ENCODE measurements around the gene NUP188. TPM values are rescaled to one million over a fixed set of nuclear protein-coding genes. Genes with fewer than 3 reads are reported as not detected.

Gene NUP188
- total and polyA plus RNA-seq, 2 of the 13 experiments (the other 11 are each of a cell fraction or from before 2014, with no cell fraction given): 28.0 to 38.5 TPM

DNA sequence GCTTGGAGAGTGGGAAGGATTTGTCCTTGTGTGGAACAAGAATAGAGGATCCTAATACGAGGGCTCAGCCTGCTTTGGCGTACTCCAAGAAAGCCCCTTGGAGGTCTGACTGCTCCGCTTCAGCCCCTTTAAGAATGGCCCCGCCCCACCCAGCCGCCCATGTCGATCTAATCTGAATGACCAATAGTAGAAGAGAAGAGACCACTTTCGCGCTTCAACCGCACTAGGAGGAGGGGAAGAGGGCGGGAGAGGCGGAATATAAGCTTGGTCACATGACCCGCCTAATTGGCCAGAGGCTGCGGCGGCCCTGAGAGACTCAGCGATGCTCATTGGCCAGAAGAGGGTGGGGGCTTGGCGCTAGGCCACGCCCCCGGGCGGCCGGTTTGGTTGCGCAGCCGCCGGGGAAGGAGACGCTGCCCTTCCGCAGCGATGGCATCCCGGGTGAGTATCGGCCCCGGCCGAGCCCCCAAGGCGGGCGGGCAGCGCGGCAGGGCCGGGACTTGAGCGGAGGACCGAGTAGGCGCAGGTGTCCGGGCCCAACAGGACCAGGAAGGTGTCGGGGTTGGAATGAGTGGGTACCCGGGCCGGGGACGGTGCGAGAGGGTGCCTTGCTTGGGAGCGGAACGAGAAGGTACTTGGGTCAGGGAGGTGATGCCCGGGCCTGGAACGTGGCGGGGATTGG lies 88.9 kb downstream of the NUP188 start, which contains the start of gene MIGA2 (continued):
- TF ChIP-seq, protein P1, sequence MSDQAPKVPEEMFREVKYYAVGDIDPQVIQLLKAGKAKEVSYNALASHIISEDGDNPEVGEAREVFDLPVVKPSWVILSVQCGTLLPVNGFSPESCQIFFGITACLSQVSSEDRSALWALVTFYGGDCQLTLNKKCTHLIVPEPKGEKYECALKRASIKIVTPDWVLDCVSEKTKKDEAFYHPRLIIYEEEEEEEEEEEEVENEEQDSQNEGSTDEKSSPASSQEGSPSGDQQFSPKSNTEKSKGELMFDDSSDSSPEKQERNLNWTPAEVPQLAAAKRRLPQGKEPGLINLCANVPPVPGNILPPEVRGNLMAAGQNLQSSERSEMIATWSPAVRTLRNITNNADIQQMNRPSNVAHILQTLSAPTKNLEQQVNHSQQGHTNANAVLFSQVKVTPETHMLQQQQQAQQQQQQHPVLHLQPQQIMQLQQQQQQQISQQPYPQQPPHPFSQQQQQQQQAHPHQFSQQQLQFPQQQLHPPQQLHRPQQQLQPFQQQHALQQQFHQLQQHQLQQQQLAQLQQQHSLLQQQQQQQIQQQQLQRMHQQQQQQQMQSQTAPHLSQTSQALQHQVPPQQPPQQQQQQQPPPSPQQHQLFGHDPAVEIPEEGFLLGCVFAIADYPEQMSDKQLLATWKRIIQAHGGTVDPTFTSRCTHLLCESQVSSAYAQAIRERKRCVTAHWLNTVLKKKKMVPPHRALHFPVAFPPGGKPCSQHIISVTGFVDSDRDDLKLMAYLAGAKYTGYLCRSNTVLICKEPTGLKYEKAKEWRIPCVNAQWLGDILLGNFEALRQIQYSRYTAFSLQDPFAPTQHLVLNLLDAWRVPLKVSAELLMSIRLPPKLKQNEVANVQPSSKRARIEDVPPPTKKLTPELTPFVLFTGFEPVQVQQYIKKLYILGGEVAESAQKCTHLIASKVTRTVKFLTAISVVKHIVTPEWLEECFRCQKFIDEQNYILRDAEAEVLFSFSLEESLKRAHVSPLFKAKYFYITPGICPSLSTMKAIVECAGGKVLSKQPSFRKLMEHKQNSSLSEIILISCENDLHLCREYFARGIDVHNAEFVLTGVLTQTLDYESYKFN (CRISPR knock-in tag; conservative IDR thresholded peaks at IDR 0.05): 0 out of 2 replicates have a peak, but pooled peaks have one; percentile 28
- TF ChIP-seq ARID2 (CRISPR knock-in tag; IDR thresholded peaks at IDR 0.05; ENCODE audit: borderline replicate concordance) (no peak), HIC2 (CRISPR knock-in tag; IDR thresholded peaks at IDR 0.05; ENCODE audit: low read depth) (peak; percentile 37), ZNF891 (CRISPR knock-in tag; IDR thresholded peaks at IDR 0.05) (no peak), FOSL2 (CRISPR knock-in tag; IDR thresholded peaks at IDR 0.05) (peak; percentile 34), FOXC1 (CRISPR knock-in tag; IDR thresholded peaks at IDR 0.05; ENCODE audit: borderline replicate concordance) (peak; percentile 71; the same call in 1 of the 2 replicates), ZNF296 (CRISPR knock-in tag; conservative IDR thresholded peaks at IDR 0.05) (no peak), ZNF605 (CRISPR knock-in tag; IDR thresholded peaks at IDR 0.05) (peak; percentile 57; the same call in 1 of the 2 replicates), GATA4 (IDR thresholded peaks at IDR 0.05; ENCODE audit: borderline replicate concordance, low read depth) (peak; percentile 49; the same call in 1 of the 2 replicates), ZNF792 (CRISPR knock-in tag; IDR thresholded peaks at IDR 0.05) (peak; percentile 67; the same call in 1 of the 2 replicates), ZBTB2 (CRISPR knock-in tag; IDR thresholded peaks at IDR 0.05; ENCODE audit: low read depth) (peak; percentile 48; the same call in 1 of the 2 replicates), RBFOX2 (IDR thresholded peaks at IDR 0.05; ENCODE audit: low read depth, low read length) (peak; percentile 84)
- TF ChIP-seq, protein P2, sequence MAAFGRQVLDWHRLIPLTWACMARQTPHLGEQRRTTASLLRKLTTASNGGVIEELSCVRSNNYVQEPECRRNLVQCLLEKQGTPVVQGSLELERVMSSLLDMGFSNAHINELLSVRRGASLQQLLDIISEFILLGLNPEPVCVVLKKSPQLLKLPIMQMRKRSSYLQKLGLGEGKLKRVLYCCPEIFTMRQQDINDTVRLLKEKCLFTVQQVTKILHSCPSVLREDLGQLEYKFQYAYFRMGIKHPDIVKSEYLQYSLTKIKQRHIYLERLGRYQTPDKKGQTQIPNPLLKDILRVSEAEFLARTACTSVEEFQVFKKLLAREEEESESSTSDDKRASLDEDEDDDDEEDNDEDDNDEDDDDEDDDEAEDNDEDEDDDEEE (CRISPR knock-in tag; IDR thresholded peaks at IDR 0.05): no peak
- TF ChIP-seq, protein P3, sequence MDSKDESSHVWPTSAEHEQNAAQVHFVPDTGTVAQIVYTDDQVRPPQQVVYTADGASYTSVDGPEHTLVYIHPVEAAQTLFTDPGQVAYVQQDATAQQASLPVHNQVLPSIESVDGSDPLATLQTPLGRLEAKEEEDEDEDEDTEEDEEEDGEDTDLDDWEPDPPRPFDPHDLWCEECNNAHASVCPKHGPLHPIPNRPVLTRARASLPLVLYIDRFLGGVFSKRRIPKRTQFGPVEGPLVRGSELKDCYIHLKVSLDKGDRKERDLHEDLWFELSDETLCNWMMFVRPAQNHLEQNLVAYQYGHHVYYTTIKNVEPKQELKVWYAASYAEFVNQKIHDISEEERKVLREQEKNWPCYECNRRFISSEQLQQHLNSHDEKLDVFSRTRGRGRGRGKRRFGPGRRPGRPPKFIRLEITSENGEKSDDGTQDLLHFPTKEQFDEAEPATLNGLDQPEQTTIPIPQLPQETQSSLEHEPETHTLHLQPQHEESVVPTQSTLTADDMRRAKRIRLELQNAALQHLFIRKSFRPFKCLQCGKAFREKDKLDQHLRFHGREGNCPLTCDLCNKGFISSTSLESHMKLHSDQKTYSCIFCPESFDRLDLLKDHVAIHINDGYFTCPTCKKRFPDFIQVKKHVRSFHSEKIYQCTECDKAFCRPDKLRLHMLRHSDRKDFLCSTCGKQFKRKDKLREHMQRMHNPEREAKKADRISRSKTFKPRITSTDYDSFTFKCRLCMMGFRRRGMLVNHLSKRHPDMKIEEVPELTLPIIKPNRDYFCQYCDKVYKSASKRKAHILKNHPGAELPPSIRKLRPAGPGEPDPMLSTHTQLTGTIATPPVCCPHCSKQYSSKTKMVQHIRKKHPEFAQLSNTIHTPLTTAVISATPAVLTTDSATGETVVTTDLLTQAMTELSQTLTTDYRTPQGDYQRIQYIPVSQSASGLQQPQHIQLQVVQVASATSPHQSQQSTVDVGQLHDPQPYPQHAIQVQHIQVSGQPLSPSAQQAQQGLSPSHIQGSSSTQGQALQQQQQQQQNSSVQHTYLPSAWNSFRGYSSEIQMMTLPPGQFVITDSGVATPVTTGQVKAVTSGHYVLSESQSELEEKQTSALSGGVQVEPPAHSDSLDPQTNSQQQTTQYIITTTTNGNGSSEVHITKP (CRISPR knock-in tag; IDR thresholded peaks at IDR 0.05; ENCODE audit: low read depth): peak; percentile 47; the same call in 1 of the 2 replicates
- TF ChIP-seq, protein P4, sequence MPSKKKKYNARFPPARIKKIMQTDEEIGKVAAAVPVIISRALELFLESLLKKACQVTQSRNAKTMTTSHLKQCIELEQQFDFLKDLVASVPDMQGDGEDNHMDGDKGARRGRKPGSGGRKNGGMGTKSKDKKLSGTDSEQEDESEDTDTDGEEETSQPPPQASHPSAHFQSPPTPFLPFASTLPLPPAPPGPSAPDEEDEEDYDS (CRISPR knock-in tag; IDR thresholded peaks at IDR 0.05): peak; percentile 92

Measured in HepG2 (cell line).